ENCODE results near the gene NUP98. TPM values are rescaled to one million over a fixed set of nuclear protein-coding genes. Genes with fewer than 3 reads are reported as not detected.

Gene NUP98
- total RNA-seq, 4 donors from 2014 or later = 55.1 to 189 (median 123) TPM

GRCh38 chr11:3832816-3833215, 35.5 kb upstream of the NUP98 start:
- no peaks in the 10 kb centered on the region for H3K36me3 ChIP-seq
- intact Hi-C loops (cut with DNase I; ENCODE audit: low total_unique reads) = no loop called here
- peaks cover 0 to 9% of the 10 kb centered on the region in 2 donors for H3K4me1 ChIP-seq
- no peak for DNase-seq
- no peaks in the 10 kb centered on the region for H3K27me3 ChIP-seq
- no peaks in the 10 kb centered on the region for H3K9me3 ChIP-seq
- TF ChIP-seq POLR2A (IDR thresholded peaks at IDR 0.05) = no peak
- no peak for TF ChIP-seq CTCF (IDR thresholded peaks at IDR 0.05)
- no peak overlapping the region for H3K27ac ChIP-seq
- no peak overlapping the region for H3K4me3 ChIP-seq

- no peak for DNase-seq
- H3K27ac ChIP-seq = no peak overlapping the region
- no peak overlapping the region for H3K4me3 ChIP-seq
- H3K36me3 ChIP-seq = no peaks in the 10 kb centered on the region
- H3K27me3 ChIP-seq = no peaks in the 10 kb centered on the region
- TF ChIP-seq POLR2A (IDR thresholded peaks at IDR 0.05) (no peak), CTCF (IDR thresholded peaks at IDR 0.05) (no peak)
- intact Hi-C loops (cut with DNase I; ENCODE audit: low total_unique reads) = no loop called here
- no peaks in the 10 kb centered on the region for H3K9me3 ChIP-seq
- H3K4me1 ChIP-seq = no peaks in the 10 kb centered on the region
Measured at GRCh38 chr11:3831378-3832239, 34.3 kb upstream of the NUP98 start.

GRCh38 chr11:3830730-3831129, 33.4 kb upstream of the NUP98 start:
- no peak for DNase-seq
- H3K4me1 ChIP-seq = no peaks in the 10 kb centered on the region
- H3K9me3 ChIP-seq = no peaks in the 10 kb centered on the region
- no peak overlapping the region for H3K27ac ChIP-seq
- H3K4me3 ChIP-seq = no peak overlapping the region
- no peaks in the 10 kb centered on the region for H3K36me3 ChIP-seq
- TF ChIP-seq CTCF (IDR thresholded peaks at IDR 0.05) (no peak), POLR2A (IDR thresholded peaks at IDR 0.05) (no peak)
- no peaks in the 10 kb centered on the region for H3K27me3 ChIP-seq
- intact Hi-C loops (cut with DNase I; ENCODE audit: low total_unique reads) = no loop called here

GRCh38 chr11:3830088-3830487, 32.7 kb upstream of the NUP98 start:
- Histone ChIP-seq H3K4me3 (no peak overlapping the region), H3K27me3 (no peaks in the 10 kb centered on the region), H3K36me3 (no peaks in the 10 kb centered on the region), H3K27ac (no peak overlapping the region), H3K9me3 (no peaks in the 10 kb centered on the region), H3K4me1 (no peaks in the 10 kb centered on the region)
- intact Hi-C loops (cut with DNase I; ENCODE audit: low total_unique reads) = no loop called here
- TF ChIP-seq CTCF (IDR thresholded peaks at IDR 0.05) (no peak), POLR2A (IDR thresholded peaks at IDR 0.05) (no peak)
- DNase-seq = no peak

- H3K4me1 ChIP-seq = no peaks in the 10 kb centered on the region
- no peaks in the 10 kb centered on the region for H3K36me3 ChIP-seq
- TF ChIP-seq CTCF (IDR thresholded peaks at IDR 0.05) (no peak), POLR2A (IDR thresholded peaks at IDR 0.05) (no peak)
- intact Hi-C loops (cut with DNase I; ENCODE audit: low total_unique reads) = no loop called here
- no peaks in the 10 kb centered on the region for H3K9me3 ChIP-seq
- H3K27me3 ChIP-seq = no peaks in the 10 kb centered on the region
- DNase-seq = no peak
- no peak overlapping the region for H3K4me3 ChIP-seq
- no peak overlapping the region for H3K27ac ChIP-seq
Measured at GRCh38 chr11:3827434-3828186, 30.3 kb upstream of the NUP98 start.

Data from uterus (tissue), 4 donors.